ENCODE data around the gene TLE5.
"Not testable (repeated sequence)": the region's sequence is repeated elsewhere in the genome, so short reads cannot be mapped to it uniquely, and the experiment has no call there.

TLE5 gene

GRCh38 chr19:3096267-3096901, 34.1 kb upstream of the TLE5 start:
- no peak for DNase-seq (ENCODE audit: low read depth in 2 of 2)

GRCh38 chr19:3095441-3096191, 33.3 kb upstream of the TLE5 start:
- DNase-seq (ENCODE audit: low read depth in 2 of 2) = no peak

- DNase-seq (ENCODE audit: low read depth in 2 of 2) = no peak
Measured at GRCh38 chr19:3094601-3095440, 32.5 kb upstream of the TLE5 start.

GRCh38 chr19:3089299-3089855, 27.1 kb upstream of the TLE5 start:
- not testable (repeated sequence) for DNase-seq (ENCODE audit: low read depth in 2 of 2)

- no peak for DNase-seq (ENCODE audit: low read depth in 2 of 2)
Measured at GRCh38 chr19:3087769-3088168, 25.5 kb upstream of the TLE5 start.

GRCh38 chr19:3084943-3085342, 22.6 kb upstream of the TLE5 start:
- DNase-seq (ENCODE audit: low read depth in 2 of 2) = no peak

GRCh38 chr19:3083964-3084363, 21.7 kb upstream of the TLE5 start:
- no peak for DNase-seq (ENCODE audit: low read depth in 2 of 2)

GRCh38 chr19:3082331-3082730, 20.0 kb upstream of the TLE5 start:
- DNase-seq (ENCODE audit: low read depth in 2 of 2) = no peak

- DNase-seq (ENCODE audit: low read depth in 2 of 2) = no peak
Measured at GRCh38 chr19:3080286-3080685, 18.0 kb upstream of the TLE5 start.

GRCh38 chr19:3079578-3079977, 17.3 kb upstream of the TLE5 start:
- DNase-seq (ENCODE audit: low read depth in 2 of 2) = no peak

- DNase-seq (ENCODE audit: low read depth in 2 of 2) = peak; percentile 64
Measured at GRCh38 chr19:3075605-3076431, 13.5 kb upstream of the TLE5 start.

- no peak for DNase-seq (ENCODE audit: low read depth in 2 of 2)
Measured at GRCh38 chr19:3073931-3074595, 11.8 kb upstream of the TLE5 start.

GRCh38 chr19:3073159-3073563, 10.9 kb upstream of the TLE5 start:
- DNase-seq (ENCODE audit: low read depth in 2 of 2) = no peak

GRCh38 chr19:3071768-3072167, 9.5 kb upstream of the TLE5 start:
- DNase-seq (ENCODE audit: low read depth in 2 of 2) = no peak

GRCh38 chr19:3068071-3068470, 5.8 kb upstream of the TLE5 start:
- DNase-seq (ENCODE audit: low read depth in 2 of 2) = no peak

GRCh38 chr19:3067563-3067962, 5.3 kb upstream of the TLE5 start:
- DNase-seq (ENCODE audit: low read depth in 2 of 2) = no peak

GRCh38 chr19:3066482-3067049, 4.3 kb upstream of the TLE5 start:
- DNase-seq (ENCODE audit: low read depth in 2 of 2) = no peak

GRCh38 chr19:3065675-3066357, 3.5 kb upstream of the TLE5 start:
- no peak for DNase-seq (ENCODE audit: low read depth in 2 of 2)

GRCh38 chr19:3064011-3064330, 1.7 kb upstream of the TLE5 start:
- no peak for DNase-seq (ENCODE audit: low read depth in 2 of 2)

All from stimulated activated CD8-positive, alpha-beta memory T cell treated with anti-CD3 and anti-CD28 coated beads, Interleukin-7, amount 100 ng/mL, for 1 hour (primary cell).